ENCODE measurements around the gene HNRNPF. TPM values are rescaled to one million over a fixed set of nuclear protein-coding genes. Genes with fewer than 3 reads are reported as not detected.
A peak's percentile ranks its signal among the peaks of the same experiment; 100 is the strongest.
"Not testable (repeated sequence)": the region's sequence is repeated elsewhere in the genome, so short reads cannot be mapped to it uniquely, and the experiment has no call there.

Gene HNRNPF
- total RNA-seq, 2 donors from 2014 or later = 283 to 299 TPM

DNA sequence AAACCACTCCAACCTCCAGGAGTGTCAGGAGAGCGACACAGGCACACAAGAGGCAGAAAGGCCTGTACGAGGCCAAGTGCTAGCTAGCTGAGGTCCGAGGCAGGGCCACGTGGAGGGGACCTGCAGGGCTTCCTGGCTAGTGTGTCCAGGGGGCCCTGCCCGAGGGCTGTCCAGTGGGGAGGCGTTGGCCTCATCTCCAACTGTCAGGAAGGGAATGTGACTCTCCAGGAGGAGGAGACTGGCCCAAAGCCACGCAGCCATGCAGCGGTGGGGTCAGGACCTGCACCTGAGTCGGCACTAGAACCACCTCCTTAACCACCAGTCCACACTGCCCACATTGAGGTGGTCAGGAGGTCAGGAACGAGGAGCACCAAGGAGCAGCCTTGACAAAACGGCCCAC lies 69.8 kb downstream of the HNRNPF start:
- Histone ChIP-seq H3K36me3 (ENCODE audit: control insufficient read depth, insufficient read depth, low read length) (no peaks in the 10 kb centered on the region), H3K9ac (ENCODE audit: extremely low read depth, low read length, poor library complexity, severe bottlenecking) (no peak overlapping the region), H3K9me3 (ENCODE audit: control insufficient read depth, low read length) (no peaks in the 10 kb centered on the region), H3K27ac (ENCODE audit: low read depth, low read length) (no peak overlapping the region), H3K4me3 (ENCODE audit: low read length) (no peak overlapping the region), H3K27me3 (ENCODE audit: control insufficient read depth, insufficient read depth, low read length, poor library complexity, severe bottlenecking) (no peaks in the 10 kb centered on the region), H3K4me1 (ENCODE audit: control insufficient read depth, insufficient read depth, low read length) (no peaks in the 10 kb centered on the region)
- 92% methylated on average over 4 to 11 of the region's 11 CpGs for WGBS, 2 experiments (ENCODE audit: insufficient coverage in 1 of 2, insufficient read length in 1 of 2)
- Mint-ChIP-seq H3K9me3 (no peaks in the 10 kb centered on the region), H3K36me3 (ENCODE audit: low read depth) (no peaks in the 10 kb centered on the region), H3K27ac (no peak overlapping the region), H3K4me3 (no peak overlapping the region), H3K27me3 (ENCODE audit: insufficient read depth) (peaks cover 16% of the 10 kb centered on the region), H3K4me1 (peaks cover 13% of the 10 kb centered on the region)
- DNase-seq = no peak
- TF ChIP-seq, protein P1, sequence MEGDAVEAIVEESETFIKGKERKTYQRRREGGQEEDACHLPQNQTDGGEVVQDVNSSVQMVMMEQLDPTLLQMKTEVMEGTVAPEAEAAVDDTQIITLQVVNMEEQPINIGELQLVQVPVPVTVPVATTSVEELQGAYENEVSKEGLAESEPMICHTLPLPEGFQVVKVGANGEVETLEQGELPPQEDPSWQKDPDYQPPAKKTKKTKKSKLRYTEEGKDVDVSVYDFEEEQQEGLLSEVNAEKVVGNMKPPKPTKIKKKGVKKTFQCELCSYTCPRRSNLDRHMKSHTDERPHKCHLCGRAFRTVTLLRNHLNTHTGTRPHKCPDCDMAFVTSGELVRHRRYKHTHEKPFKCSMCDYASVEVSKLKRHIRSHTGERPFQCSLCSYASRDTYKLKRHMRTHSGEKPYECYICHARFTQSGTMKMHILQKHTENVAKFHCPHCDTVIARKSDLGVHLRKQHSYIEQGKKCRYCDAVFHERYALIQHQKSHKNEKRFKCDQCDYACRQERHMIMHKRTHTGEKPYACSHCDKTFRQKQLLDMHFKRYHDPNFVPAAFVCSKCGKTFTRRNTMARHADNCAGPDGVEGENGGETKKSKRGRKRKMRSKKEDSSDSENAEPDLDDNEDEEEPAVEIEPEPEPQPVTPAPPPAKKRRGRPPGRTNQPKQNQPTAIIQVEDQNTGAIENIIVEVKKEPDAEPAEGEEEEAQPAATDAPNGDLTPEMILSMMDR (conservative IDR thresholded peaks at IDR 0.05) = no peak

DNA sequence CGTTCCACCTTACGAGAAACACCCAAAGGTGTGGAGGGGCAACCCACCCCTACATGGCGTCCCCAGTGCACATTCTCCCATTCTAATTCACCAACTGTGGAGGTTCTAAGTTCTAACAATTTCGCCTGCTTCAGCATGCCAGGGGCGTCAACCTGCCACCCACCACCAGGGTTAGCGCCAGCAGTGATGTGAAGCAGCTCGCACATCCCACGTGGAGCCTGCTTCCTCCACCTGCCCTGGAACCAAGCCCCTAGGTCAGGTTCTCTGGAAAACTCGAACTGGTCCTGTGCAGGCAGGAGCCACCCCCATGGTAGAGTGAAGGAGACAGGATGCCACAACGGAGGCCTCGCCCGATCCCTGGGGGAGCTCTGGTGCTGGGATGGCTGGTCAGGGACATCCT lies 70.9 kb downstream of the HNRNPF start:
- Histone ChIP-seq H3K4me1 (ENCODE audit: control insufficient read depth, insufficient read depth, low read length) (no peaks in the 10 kb centered on the region), H3K27me3 (ENCODE audit: control insufficient read depth, insufficient read depth, low read length, poor library complexity, severe bottlenecking) (no peaks in the 10 kb centered on the region), H3K9me3 (ENCODE audit: control insufficient read depth, low read length) (no peaks in the 10 kb centered on the region), H3K4me3 (ENCODE audit: low read length) (no peak overlapping the region), H3K27ac (ENCODE audit: low read depth, low read length) (no peak overlapping the region), H3K9ac (ENCODE audit: extremely low read depth, low read length, poor library complexity, severe bottlenecking) (no peak overlapping the region), H3K36me3 (ENCODE audit: control insufficient read depth, insufficient read depth, low read length) (no peaks in the 10 kb centered on the region)
- Mint-ChIP-seq H3K4me3 (no peak overlapping the region), H3K27me3 (ENCODE audit: insufficient read depth) (peaks cover 16% of the 10 kb centered on the region), H3K4me1 (peaks cover 13% of the 10 kb centered on the region), H3K27ac (no peak overlapping the region), H3K9me3 (peaks cover 1% of the 10 kb centered on the region), H3K36me3 (ENCODE audit: low read depth) (no peaks in the 10 kb centered on the region)
- TF ChIP-seq, protein P1 (conservative IDR thresholded peaks at IDR 0.05) = peak; percentile 59
- no peak for DNase-seq
- 85 to 92% methylated on average over 10 to 12 of the region's 12 CpGs for WGBS, 2 experiments (ENCODE audit: insufficient coverage in 1 of 2, insufficient read length in 1 of 2)

DNA sequence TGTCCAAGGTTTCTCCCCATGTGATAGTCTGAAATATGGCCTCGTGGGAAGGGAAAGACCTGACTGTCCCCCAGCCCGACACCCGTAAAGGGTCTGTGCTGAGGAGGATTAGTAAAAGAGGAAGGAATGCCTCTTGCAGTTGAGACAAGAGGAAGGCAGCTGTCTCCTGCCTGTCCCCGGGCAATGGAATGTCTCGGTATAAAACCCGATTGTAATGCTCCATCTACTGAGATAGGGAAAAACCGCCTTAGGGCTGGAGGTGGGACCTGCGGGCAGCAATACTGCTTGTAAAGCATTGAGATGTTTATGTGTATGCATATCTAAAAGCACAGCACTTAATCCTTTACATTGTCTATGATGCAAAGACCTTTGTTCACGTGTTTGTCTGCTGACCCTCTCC lies 71.5 kb downstream of the HNRNPF start:
- not testable (repeated sequence) for H3K27ac Mint-ChIP-seq; H3K36me3 ChIP-seq (ENCODE audit: control insufficient read depth, insufficient read depth, low read length); H3K4me3 Mint-ChIP-seq; H3K4me1 ChIP-seq (ENCODE audit: control insufficient read depth, insufficient read depth, low read length); H3K9ac ChIP-seq (ENCODE audit: extremely low read depth, low read length, poor library complexity, severe bottlenecking); H3K9me3 Mint-ChIP-seq; DNase-seq; H3K27me3 ChIP-seq (ENCODE audit: control insufficient read depth, insufficient read depth, low read length, poor library complexity, severe bottlenecking); H3K36me3 Mint-ChIP-seq (ENCODE audit: low read depth); H3K27ac ChIP-seq (ENCODE audit: low read depth, low read length); H3K9me3 ChIP-seq (ENCODE audit: control insufficient read depth, low read length); H3K4me3 ChIP-seq (ENCODE audit: low read length)
- Mint-ChIP-seq H3K27me3 (ENCODE audit: insufficient read depth) (peaks cover 16% of the 10 kb centered on the region), H3K4me1 (peaks cover 18% of the 10 kb centered on the region)
- 29 to 30% methylated on average over 3 to 8 of the region's 9 CpGs for WGBS, 2 experiments (ENCODE audit: insufficient coverage in 1 of 2, insufficient read length in 1 of 2)

DNA sequence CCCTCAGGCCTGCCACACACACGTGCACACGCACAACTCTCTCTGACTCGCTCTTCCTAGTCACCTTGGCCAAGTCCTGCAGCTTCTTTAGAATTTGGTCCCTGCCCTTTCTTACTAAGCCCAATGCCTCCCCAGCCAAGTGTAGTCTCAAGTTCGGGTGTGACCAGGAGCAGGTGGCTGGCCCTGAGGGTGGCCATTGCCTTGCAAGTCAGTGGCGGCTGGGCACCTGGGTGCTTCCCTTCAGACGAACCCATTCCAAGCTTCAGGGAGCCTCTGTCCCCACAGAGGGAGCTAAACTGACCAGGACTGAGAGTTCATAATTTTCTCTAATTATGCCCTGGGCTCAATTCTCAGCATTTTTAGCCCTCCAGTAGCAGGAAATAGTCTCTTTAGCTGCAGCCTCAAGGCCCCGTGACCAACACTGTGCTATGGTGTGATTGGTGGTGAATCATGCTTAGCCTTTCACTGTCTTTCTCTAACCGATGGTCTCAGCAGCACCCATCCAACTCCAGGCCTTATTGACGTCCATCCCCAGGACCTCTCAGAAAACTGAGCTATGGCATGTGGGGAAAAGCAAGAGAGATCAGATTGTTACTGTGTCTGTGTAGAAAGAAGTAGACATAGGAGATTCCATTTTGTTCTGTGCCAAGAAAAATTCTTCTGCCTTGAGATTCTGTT lies 72.2 kb downstream of the HNRNPF start:
- no peak overlapping the region for H3K4me3 ChIP-seq (ENCODE audit: low read length)
- H3K4me1 ChIP-seq (ENCODE audit: control insufficient read depth, insufficient read depth, low read length) = no peaks in the 10 kb centered on the region
- no peaks in the 10 kb centered on the region for H3K27me3 ChIP-seq (ENCODE audit: control insufficient read depth, insufficient read depth, low read length, poor library complexity, severe bottlenecking)
- H3K9ac ChIP-seq (ENCODE audit: extremely low read depth, low read length, poor library complexity, severe bottlenecking) = no peak overlapping the region
- H3K36me3 ChIP-seq (ENCODE audit: control insufficient read depth, insufficient read depth, low read length) = no peaks in the 10 kb centered on the region
- Mint-ChIP-seq H3K27me3 (ENCODE audit: insufficient read depth) (peaks cover 16% of the 10 kb centered on the region), H3K36me3 (ENCODE audit: low read depth) (no peaks in the 10 kb centered on the region), H3K4me1 (peaks cover 18% of the 10 kb centered on the region), H3K27ac (peak overlapping the region; percentile 8), H3K9me3 (peaks cover 2% of the 10 kb centered on the region), H3K4me3 (no peak overlapping the region)
- TF ChIP-seq, protein P1 (conservative IDR thresholded peaks at IDR 0.05) = no peak
- 88 to 93% methylated on average over 4 to 9 of the region's 9 CpGs for WGBS, 2 experiments (ENCODE audit: insufficient coverage in 1 of 2, insufficient read length in 1 of 2)
- DNase-seq = no peak
- no peaks in the 10 kb centered on the region for H3K9me3 ChIP-seq (ENCODE audit: control insufficient read depth, low read length)
- H3K27ac ChIP-seq (ENCODE audit: low read depth, low read length) = no peak overlapping the region
